ENCODE data around the gene UTS2B.
"Not testable (repeated sequence)": the region's sequence is repeated elsewhere in the genome, so short reads cannot be mapped to it uniquely, and the experiment has no call there.

Gene UTS2B

GRCh38 chr3:191280111-191280510 lies 50.2 kb downstream of the UTS2B start:
- DNase-seq, result no peak

DNA sequence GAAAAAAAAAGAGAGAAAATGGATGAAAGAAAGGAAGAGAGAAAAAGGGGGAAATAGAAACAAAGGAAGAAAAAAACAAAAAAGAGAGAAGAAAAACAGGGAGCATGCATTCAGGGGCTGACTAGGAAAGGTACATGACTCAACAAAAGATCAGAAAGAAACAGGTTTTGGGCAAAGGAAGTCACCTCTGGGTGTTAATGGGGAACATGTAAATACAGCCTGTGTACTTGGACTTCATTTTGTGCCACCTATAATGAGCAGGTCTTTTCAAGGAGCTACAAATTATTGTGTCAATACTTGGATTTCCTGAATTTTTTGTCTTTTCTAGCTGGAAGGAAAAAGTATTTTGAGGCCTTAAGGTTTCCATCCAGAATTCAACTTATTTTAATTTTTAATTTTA lies 54.6 kb downstream of the UTS2B start:
- DNase-seq, result no peak

DNA sequence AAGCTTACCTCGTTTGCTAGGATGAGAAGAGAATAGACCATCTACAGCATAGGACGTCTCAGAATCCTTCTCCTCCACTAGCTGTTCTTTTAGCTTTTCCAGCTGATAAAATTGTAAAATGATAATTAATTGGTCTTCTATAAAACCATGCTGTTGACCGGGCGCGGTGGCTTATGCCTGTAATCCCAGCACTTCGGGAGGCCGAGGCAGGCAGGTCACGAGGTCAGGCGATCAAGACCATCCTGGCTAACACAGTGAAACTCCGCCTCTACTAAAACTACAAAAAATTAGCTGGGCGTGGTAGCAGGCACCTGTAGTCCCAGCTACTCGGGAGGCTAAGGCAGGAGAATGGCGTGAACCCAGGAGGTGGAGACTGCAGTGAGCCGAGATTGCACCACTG lies 55.1 kb downstream of the UTS2B start:
- not testable (repeated sequence) for DNase-seq

GRCh38 chr3:191269289-191270085 lies 60.8 kb downstream of the UTS2B start:
- no peak for DNase-seq

GRCh38 chr3:191268737-191269136 lies 61.6 kb downstream of the UTS2B start:
- no peak for DNase-seq

DNA sequence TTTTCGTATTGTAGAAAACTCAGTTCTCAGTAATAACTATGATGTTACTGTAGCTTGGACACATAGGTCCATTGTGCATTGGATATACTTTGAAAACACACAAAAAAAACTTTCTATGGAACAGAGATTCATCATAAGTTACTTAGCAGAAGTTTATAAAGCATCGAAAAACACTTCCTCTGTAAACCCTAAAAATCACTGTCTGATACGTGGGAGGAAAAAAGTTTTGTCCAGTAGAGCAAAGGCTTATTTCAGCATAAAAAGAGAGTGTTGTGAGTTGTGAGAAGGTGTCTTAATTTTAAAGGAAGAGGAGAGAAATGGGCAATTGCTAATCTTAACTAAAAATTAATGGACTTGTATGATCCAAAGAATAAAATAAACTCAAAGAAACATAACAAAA lies 66.5 kb downstream of the UTS2B start:
- DNase-seq, result peak; percentile 37 to 65

GRCh38 chr3:191263365-191263764 lies 67.0 kb downstream of the UTS2B start:
- no peak for DNase-seq

- DNase-seq, result peak in 1 of 2 donors; percentile 17
These were observed 67.7 kb downstream of the UTS2B start for GRCh38 chr3:191262650-191263049.

GRCh38 chr3:191261304-191261638 lies 69.1 kb downstream of the UTS2B start:
- DNase-seq, result no peak

DNA sequence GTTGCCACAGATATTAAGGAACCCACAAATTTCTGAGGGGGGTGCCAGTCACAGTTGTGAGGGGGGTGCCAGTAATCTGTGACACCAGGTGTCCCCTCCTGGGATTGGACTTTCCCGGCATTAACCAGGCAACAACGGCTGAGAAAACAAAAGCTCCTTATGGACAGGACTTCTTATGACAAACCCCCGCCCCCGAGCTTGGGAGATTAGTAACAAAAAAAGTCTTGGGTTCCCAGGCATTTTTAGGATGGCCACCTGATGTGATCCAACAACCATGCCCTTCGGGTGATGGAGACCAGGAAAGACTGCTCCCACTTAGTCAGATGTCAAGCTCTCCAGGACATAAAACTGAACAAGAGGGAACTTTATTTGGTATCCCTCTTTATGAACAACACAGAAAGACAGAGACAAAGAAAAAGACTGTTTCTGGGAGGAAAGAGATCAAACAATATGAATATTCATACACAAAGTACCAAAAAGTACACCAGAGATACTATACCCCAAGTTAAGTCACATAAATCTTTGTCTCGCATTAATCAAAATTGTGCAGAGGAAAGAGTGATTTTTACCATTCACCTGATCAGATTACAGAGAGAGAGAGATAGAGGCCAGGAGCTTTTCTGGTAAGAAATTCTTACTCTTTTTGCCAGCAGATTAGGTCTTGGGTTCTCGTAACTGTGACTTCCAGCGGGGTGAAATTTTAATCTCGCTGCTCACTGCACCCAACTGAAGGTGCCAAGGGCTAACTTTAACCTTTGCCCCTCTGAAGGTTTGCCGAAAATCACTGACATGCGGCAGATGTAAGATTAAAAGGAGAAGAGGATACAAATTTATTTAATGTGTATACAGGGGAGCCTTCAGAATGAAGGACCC lies 69.7 kb downstream of the UTS2B start:
- DNase-seq, result no peak

GRCh38 chr3:191259486-191259885 lies 70.8 kb downstream of the UTS2B start:
- DNase-seq, result no peak

- DNase-seq, result no peak
These were observed 73.0 kb downstream of the UTS2B start for GRCh38 chr3:191257286-191257685.

GRCh38 chr3:191256405-191256804 lies 73.9 kb downstream of the UTS2B start:
- DNase-seq, result no peak

GRCh38 chr3:191255156-191255555 lies 75.2 kb downstream of the UTS2B start:
- no peak for DNase-seq

DNA sequence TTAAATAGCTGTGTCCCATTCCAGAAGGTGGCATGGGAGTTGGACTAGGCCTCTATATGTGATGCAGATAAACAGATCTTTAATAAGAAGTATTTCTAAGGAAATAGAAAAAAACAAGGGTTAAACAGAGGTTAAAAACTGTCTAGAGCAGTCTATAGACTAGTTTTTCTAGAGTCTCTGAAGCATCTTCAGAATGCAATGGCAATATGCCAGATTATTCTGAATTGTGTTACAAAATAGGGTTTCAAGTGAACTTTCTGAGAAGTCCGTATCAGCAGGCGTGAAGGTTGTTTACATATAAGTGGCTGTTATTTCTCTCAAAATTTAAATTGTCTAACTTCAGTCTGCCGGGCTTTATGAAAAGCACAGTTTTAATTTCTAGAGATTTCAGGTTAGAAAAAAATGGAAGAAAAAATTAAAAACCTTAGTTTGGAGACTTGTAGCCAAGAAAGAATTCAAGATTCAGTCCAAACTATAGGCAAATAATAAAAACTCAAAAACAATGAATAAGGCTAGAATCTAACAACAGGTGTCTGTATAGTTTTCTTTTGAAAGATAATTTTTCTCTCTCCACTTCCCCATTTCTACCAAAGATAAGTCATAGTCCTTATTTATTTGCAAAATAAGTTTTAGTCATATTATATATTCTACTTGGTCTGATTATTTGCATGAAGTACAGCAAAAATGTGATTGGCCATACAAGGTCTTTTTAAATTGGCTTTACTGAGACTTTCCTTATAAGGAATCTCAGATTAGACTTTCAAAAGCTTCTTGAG lies 76.0 kb downstream of the UTS2B start:
- no peak for DNase-seq

DNA sequence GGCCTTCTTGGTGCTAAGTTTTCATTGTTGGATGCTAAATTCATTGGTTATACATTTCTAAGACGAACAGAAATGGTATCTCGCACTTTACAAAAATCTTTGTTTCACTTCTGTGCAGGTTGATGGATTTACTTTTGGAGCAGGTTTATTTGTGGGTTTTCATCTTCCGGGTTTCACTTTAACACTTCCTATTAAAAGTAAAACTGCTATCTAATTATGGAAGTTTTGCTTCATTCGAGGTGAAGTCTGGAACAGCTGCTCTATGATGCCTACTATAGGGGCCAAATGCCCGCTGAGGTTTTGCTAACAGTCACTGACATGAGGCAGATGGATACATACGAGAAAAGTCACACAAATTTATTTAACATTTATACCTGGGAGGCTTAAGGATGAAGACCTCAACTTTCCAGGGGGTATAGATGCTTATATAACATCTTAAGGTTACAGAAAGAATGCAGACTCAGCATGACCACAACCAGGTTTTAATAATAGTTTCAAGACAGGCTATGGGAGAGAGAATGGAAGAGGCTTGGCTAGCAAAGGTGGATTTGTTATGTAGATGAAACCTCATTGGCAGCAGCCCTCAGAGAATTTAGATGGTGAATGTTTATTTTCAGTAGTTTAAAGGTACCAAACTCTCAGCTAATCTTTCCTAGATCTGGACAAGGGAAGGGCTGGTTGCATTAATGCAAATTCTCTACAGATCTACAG lies 77.1 kb downstream of the UTS2B start:
- DNase-seq, result no peak

GRCh38 chr3:191246630-191247029 lies 83.7 kb downstream of the UTS2B start:
- no peak for DNase-seq

GRCh38 chr3:191246034-191246433 lies 84.3 kb downstream of the UTS2B start:
- peak; percentile 90 to 96 for DNase-seq

DNA sequence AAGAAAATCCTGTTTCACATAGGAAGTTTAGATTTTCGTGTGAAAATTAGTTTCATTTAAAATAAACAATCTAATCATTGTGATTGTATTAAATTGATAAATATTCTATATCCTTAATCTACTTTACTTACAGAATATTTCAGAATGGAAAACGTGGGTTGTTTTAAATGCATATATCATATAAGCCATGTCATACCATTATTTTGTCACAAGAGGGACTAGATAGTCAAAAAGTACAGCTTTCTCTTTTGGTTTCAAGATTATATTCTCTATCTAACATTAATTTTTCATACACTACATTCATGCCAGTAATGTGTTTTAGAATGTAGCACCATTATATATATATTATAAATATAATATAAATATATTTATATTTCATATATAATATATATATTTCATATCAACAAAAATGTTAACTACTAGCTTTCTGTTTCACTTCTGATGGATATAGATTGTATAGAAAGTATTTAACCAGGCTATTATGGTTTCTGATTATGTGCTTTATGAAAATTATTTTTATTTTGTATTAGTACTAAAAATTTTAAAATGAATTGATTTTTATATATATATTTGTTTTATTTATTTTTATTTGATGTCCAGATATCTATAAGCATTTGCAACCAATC lies 86.0 kb downstream of the UTS2B start:
- peak in 1 of 2 donors; percentile 36 for DNase-seq

GRCh38 chr3:191240486-191240885 lies 89.8 kb downstream of the UTS2B start:
- no peak for DNase-seq

- DNase-seq, result peak; percentile 12 to 16
These were observed 90.8 kb downstream of the UTS2B start for GRCh38 chr3:191239407-191240031.

All from inflammatory macrophage (primary cell).